Activated naive CD8-positive, alpha-beta T cell treated with anti-CD3 and anti-CD28 coated beads, Interleukin-2, amount 50 U/mL, for 24 hours (primary cell): ENCODE data around the gene FNBP1.

Experiments used
- ATAC-seq: fragments of 150-1000 bp; cut with Tn5 transposase; one replicate; pipeline ENCODE4 v1.10.0; 2021
- DNase-seq: peaks from one replicate; pipeline ENCODE4 v3.0.0; 2021
- H3K27ac Mint-ChIP-seq: one replicate; pipeline ENCODE4 v1.8.0; 2021; ENCODE audit warnings: mild to moderate bottlenecking, mixed read lengths
- H3K27me3 Mint-ChIP-seq: one replicate; pipeline ENCODE4 v1.8.0; 2021; ENCODE audit warnings: mixed read lengths
- H3K36me3 Mint-ChIP-seq: one replicate; pipeline ENCODE4 v1.8.0; 2021; ENCODE audit warnings: low read depth, mixed read lengths
- H3K4me1 Mint-ChIP-seq: one replicate; pipeline ENCODE4 v1.8.0; 2021; ENCODE audit warnings: mixed read lengths
- H3K4me3 Mint-ChIP-seq: one replicate; pipeline ENCODE4 v1.8.0; 2021; ENCODE audit warnings: mild to moderate bottlenecking, moderate library complexity, mixed read lengths
- H3K9me3 Mint-ChIP-seq: one replicate; pipeline ENCODE4 v1.8.0; 2021; ENCODE audit warnings: mixed read lengths

The FNBP1 gene

GRCh38 chr9:129887334-129888292, 155.4 kb downstream of the FNBP1 start:
- DNase-seq (peak; percentile 67), ATAC-seq (peak; percentile 30)
- Mint-ChIP-seq H3K9me3 (no peaks in the 10 kb centered on the region), H3K4me3 (peak overlapping the region; percentile 98), H3K27me3 (peaks cover 3% of the 10 kb centered on the region), H3K27ac (peak overlapping the region; percentile 100), H3K36me3 (peaks cover 52% of the 10 kb centered on the region), H3K4me1 (peaks cover 90% of the 10 kb centered on the region)

GRCh38 chr9:129886226-129887174, 156.5 kb downstream of the FNBP1 start:
- DNase-seq: peak; percentile 73
- peaks cover 50% of the 10 kb centered on the region for H3K36me3 Mint-ChIP-seq
- peak; percentile 3 for ATAC-seq

GRCh38 chr9:129885670-129886106, 157.3 kb downstream of the FNBP1 start:
- DNase-seq: peak; percentile 97
- Mint-ChIP-seq H3K4me1 (peaks cover 71% of the 10 kb centered on the region), H3K4me3 (peak overlapping the region; percentile 98), H3K27me3 (peaks cover 3% of the 10 kb centered on the region), H3K36me3 (peaks cover 47% of the 10 kb centered on the region), H3K9me3 (no peaks in the 10 kb centered on the region), H3K27ac (peak overlapping the region; percentile 100)
- ATAC-seq: peak; percentile 30

More at GRCh38 chr9:129886226-129887174, 156.5 kb downstream of the FNBP1 start:
- Mint-ChIP-seq H3K4me1 (peaks cover 79% of the 10 kb centered on the region), H3K27me3 (peaks cover 3% of the 10 kb centered on the region), H3K9me3 (no peaks in the 10 kb centered on the region), H3K4me3 (peak overlapping the region; percentile 98), H3K27ac (peak overlapping the region; percentile 100)

- DNase-seq: peak; percentile 54
- Mint-ChIP-seq H3K27ac (peak overlapping the region; percentile 100), H3K9me3 (no peaks in the 10 kb centered on the region), H3K4me1 (peaks cover 65% of the 10 kb centered on the region), H3K36me3 (peaks cover 49% of the 10 kb centered on the region), H3K4me3 (peak overlapping the region; percentile 98), H3K27me3 (peaks cover 3% of the 10 kb centered on the region)
- no peak for ATAC-seq
These were observed 157.8 kb downstream of the FNBP1 start for GRCh38 chr9:129885018-129885669.

GRCh38 chr9:129884220-129885017, 158.6 kb downstream of the FNBP1 start:
- H3K4me1 Mint-ChIP-seq: peaks cover 58% of the 10 kb centered on the region
- peaks cover 43% of the 10 kb centered on the region for H3K36me3 Mint-ChIP-seq
- no peaks in the 10 kb centered on the region for H3K9me3 Mint-ChIP-seq
- H3K27me3 Mint-ChIP-seq: peaks cover 3% of the 10 kb centered on the region
- ATAC-seq: peak; percentile 45
- DNase-seq: peak; percentile 96
- H3K4me3 Mint-ChIP-seq: peak overlapping the region; percentile 98
- peak overlapping the region; percentile 100 for H3K27ac Mint-ChIP-seq

- no peaks in the 10 kb centered on the region for H3K9me3 Mint-ChIP-seq
- ATAC-seq (no peak), DNase-seq (no peak)
- peaks cover 30% of the 10 kb centered on the region for H3K36me3 Mint-ChIP-seq
- H3K4me1 Mint-ChIP-seq: peaks cover 37% of the 10 kb centered on the region
- H3K27me3 Mint-ChIP-seq: no peaks in the 10 kb centered on the region
- peak overlapping the region; percentile 64 for H3K27ac Mint-ChIP-seq
- H3K4me3 Mint-ChIP-seq: no peak overlapping the region
These were observed 161.3 kb downstream of the FNBP1 start for GRCh38 chr9:129881547-129882324.

- Mint-ChIP-seq H3K4me3 (no peak overlapping the region), H3K27ac (peak overlapping the region; percentile 49), H3K27me3 (no peaks in the 10 kb centered on the region), H3K36me3 (peaks cover 28% of the 10 kb centered on the region), H3K4me1 (peaks cover 30% of the 10 kb centered on the region), H3K9me3 (no peaks in the 10 kb centered on the region)
- DNase-seq: no peak
- no peak for ATAC-seq
These were observed 162.1 kb downstream of the FNBP1 start for GRCh38 chr9:129880654-129881546.

GRCh38 chr9:129879991-129880653, 162.9 kb downstream of the FNBP1 start:
- DNase-seq: no peak
- Mint-ChIP-seq H3K4me3 (no peak overlapping the region), H3K9me3 (no peaks in the 10 kb centered on the region), H3K27ac (peak overlapping the region; percentile 49), H3K36me3 (peaks cover 25% of the 10 kb centered on the region), H3K27me3 (no peaks in the 10 kb centered on the region), H3K4me1 (peaks cover 25% of the 10 kb centered on the region)
- ATAC-seq: no peak

GRCh38 chr9:129879103-129879699, 163.8 kb downstream of the FNBP1 start:
- H3K9me3 Mint-ChIP-seq: no peaks in the 10 kb centered on the region
- DNase-seq (no peak), ATAC-seq (no peak)
- peaks cover 19% of the 10 kb centered on the region for H3K4me1 Mint-ChIP-seq
- H3K4me3 Mint-ChIP-seq: no peak overlapping the region
- no peaks in the 10 kb centered on the region for H3K27me3 Mint-ChIP-seq
- peaks cover 16% of the 10 kb centered on the region for H3K36me3 Mint-ChIP-seq
- H3K27ac Mint-ChIP-seq: no peak overlapping the region

- Mint-ChIP-seq H3K9me3 (no peaks in the 10 kb centered on the region), H3K36me3 (peaks cover 15% of the 10 kb centered on the region), H3K4me3 (no peak overlapping the region), H3K4me1 (peaks cover 11% of the 10 kb centered on the region), H3K27me3 (no peaks in the 10 kb centered on the region), H3K27ac (no peak overlapping the region)
- DNase-seq: no peak
- no peak for ATAC-seq
These were observed 164.7 kb downstream of the FNBP1 start for GRCh38 chr9:129878291-129878690.

- ATAC-seq (no peak), DNase-seq (no peak)
- H3K27ac Mint-ChIP-seq: peak overlapping the region; percentile 22
- peaks cover 8% of the 10 kb centered on the region for H3K4me1 Mint-ChIP-seq
- no peaks in the 10 kb centered on the region for H3K27me3 Mint-ChIP-seq
- peaks cover 12% of the 10 kb centered on the region for H3K36me3 Mint-ChIP-seq
- H3K9me3 Mint-ChIP-seq: no peaks in the 10 kb centered on the region
- H3K4me3 Mint-ChIP-seq: no peak overlapping the region
These were observed 166.2 kb downstream of the FNBP1 start for GRCh38 chr9:129876815-129877214.
